ENCODE results near the gene KIF20B. TPM values are rescaled to one million over a fixed set of nuclear protein-coding genes. Genes with fewer than 3 reads are reported as not detected.
"Not testable (repeated sequence)": the region's sequence is repeated elsewhere in the genome, so short reads cannot be mapped to it uniquely, and the experiment has no call there.

KIF20B gene
- total RNA-seq, 1 experiment from 2014 or later, result 30.9 TPM

- in situ Hi-C loops (cut with HindIII; ENCODE audit: low sequenced_read_pairs), result no loop called here
- DNase-seq (ENCODE audit: low spot score), result no peak
These were observed 112.9 kb downstream of the KIF20B start for GRCh38 chr10:89814278-89814677.

- in situ Hi-C loops (cut with HindIII; ENCODE audit: low sequenced_read_pairs), result no loop called here
- DNase-seq (ENCODE audit: low spot score), result no peak
These were observed 113.9 kb downstream of the KIF20B start for GRCh38 chr10:89815049-89815853.

GRCh38 chr10:89819008-89819407, 117.6 kb downstream of the KIF20B start:
- in situ Hi-C loops (cut with HindIII; ENCODE audit: low sequenced_read_pairs); DNase-seq (ENCODE audit: low spot score): not testable (repeated sequence)

Other genes with a start within 250 kb of the KIF20B start
- gene SLC16A12, start 166.0 kb upstream of the KIF20B start, total RNA-seq (2014; rRNA removed; shearing (Covaris generic)), result not detected in 2 replicates
- 8.3 and 10.7 TPM in 2 replicates for gene PANK1, start 56.3 kb upstream of the KIF20B start, total RNA-seq (2014; rRNA removed; shearing (Covaris generic))